Measurements from ENCODE around the gene GSN. TPM values are rescaled to one million over a fixed set of nuclear protein-coding genes. Genes with fewer than 3 reads are reported as not detected.

The GSN gene
- total and polyA plus RNA-seq, 9 of the 15 experiments (the other 6 are each of a cell fraction or from before 2014, with no cell fraction given), result 0.39 to 16.6 (median 8.2) TPM

GRCh38 chr9:121350993-121351561 lies 83.1 kb downstream of the GSN start (continued):
- TF ChIP-seq ZNF407 (IDR thresholded peaks at IDR 0.05; ENCODE audit: low read depth), result no peak
- TF ChIP-seq, protein P1, sequence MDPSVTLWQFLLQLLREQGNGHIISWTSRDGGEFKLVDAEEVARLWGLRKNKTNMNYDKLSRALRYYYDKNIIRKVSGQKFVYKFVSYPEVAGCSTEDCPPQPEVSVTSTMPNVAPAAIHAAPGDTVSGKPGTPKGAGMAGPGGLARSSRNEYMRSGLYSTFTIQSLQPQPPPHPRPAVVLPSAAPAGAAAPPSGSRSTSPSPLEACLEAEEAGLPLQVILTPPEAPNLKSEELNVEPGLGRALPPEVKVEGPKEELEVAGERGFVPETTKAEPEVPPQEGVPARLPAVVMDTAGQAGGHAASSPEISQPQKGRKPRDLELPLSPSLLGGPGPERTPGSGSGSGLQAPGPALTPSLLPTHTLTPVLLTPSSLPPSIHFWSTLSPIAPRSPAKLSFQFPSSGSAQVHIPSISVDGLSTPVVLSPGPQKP (CRISPR knock-in tag; IDR thresholded peaks at IDR 0.05), result no peak
- TF ChIP-seq TAL1 (IDR thresholded peaks at IDR 0.05), result peak; percentile 70
- TF ChIP-seq ZFPM2 (CRISPR knock-in tag; IDR thresholded peaks at IDR 0.05), result no peak
- no peak for TF ChIP-seq ZNF277 (CRISPR knock-in tag; IDR thresholded peaks at IDR 0.05; ENCODE audit: borderline replicate concordance)
- TF ChIP-seq HDAC2 (IDR thresholded peaks at IDR 0.05), result no peak
- TF ChIP-seq TEAD4 (IDR thresholded peaks at IDR 0.05; ENCODE audit: low read length), result peak; percentile 70
- no peak for TF ChIP-seq TEAD4 (CRISPR knock-in tag; IDR thresholded peaks at IDR 0.05; ENCODE audit: borderline replicate concordance)
- TF ChIP-seq FOSL1 (tag; conservative IDR thresholded peaks at IDR 0.05), result peak; percentile 25; the same call in 1 of the 2 replicates
- peak; percentile 25 for TF ChIP-seq ZFP36 (IDR thresholded peaks at IDR 0.05; ENCODE audit: low read depth, low read length, partially characterized antibody)
- no peak for TF ChIP-seq CREBBP (IDR thresholded peaks at IDR 0.05; ENCODE audit: low read depth, low read length)
- no peak for TF ChIP-seq ZNF408 (CRISPR knock-in tag; IDR thresholded peaks at IDR 0.05; ENCODE audit: low read depth)
- no peak for TF ChIP-seq CBX5 (IDR thresholded peaks at IDR 0.05; ENCODE audit: borderline replicate concordance, low read depth)
- TF ChIP-seq LEF1 (IDR thresholded peaks at IDR 0.05), result no peak
- no peak for TF ChIP-seq ZNF280A (IDR thresholded peaks at IDR 0.05; ENCODE audit: low read depth, partially characterized antibody)
- TF ChIP-seq MTA1 (IDR thresholded peaks at IDR 0.05; ENCODE audit: borderline replicate concordance), result no peak
- peak; percentile 79 for TF ChIP-seq CBFA2T3 (IDR thresholded peaks at IDR 0.05)
- no peak for TF ChIP-seq ZC3H11A (IDR thresholded peaks at IDR 0.05; ENCODE audit: low read depth, low read length)

Data from K562 (cell line).